ENCODE results near the gene ALX3.

GRCh38 chr1:110038271-110038670 is 32.2 kb downstream of the ALX3 start:
- TF ChIP-seq CTCF (IDR thresholded peaks at IDR 0.05) (no peak), ZNF121 (CRISPR knock-in tag; IDR thresholded peaks at IDR 0.05) (no peak), USF1 (CRISPR knock-in tag; IDR thresholded peaks at IDR 0.05) (no peak), RELA (CRISPR knock-in tag; IDR thresholded peaks at IDR 0.05; ENCODE audit: borderline replicate concordance) (no peak), FOXJ3 (CRISPR knock-in tag; IDR thresholded peaks at IDR 0.05; ENCODE audit: borderline replicate concordance) (no peak), CREM (CRISPR knock-in tag; IDR thresholded peaks at IDR 0.05) (no peak), JAZF1 (CRISPR knock-in tag; IDR thresholded peaks at IDR 0.05) (no peak), FOXK1 (CRISPR knock-in tag; IDR thresholded peaks at IDR 0.05) (no peak)
- TF ChIP-seq, protein P1, sequence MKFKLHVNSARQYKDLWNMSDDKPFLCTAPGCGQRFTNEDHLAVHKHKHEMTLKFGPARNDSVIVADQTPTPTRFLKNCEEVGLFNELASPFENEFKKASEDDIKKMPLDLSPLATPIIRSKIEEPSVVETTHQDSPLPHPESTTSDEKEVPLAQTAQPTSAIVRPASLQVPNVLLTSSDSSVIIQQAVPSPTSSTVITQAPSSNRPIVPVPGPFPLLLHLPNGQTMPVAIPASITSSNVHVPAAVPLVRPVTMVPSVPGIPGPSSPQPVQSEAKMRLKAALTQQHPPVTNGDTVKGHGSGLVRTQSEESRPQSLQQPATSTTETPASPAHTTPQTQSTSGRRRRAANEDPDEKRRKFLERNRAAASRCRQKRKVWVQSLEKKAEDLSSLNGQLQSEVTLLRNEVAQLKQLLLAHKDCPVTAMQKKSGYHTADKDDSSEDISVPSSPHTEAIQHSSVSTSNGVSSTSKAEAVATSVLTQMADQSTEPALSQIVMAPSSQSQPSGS (CRISPR knock-in tag; IDR thresholded peaks at IDR 0.05; ENCODE audit: borderline replicate concordance, low read depth) = no peak

All from WTC11 (cell line).